ENCODE results near the gene C10orf88.

GRCh38 chr10:122986335-122986734 is 32.3 kb upstream of the C10orf88 start:
- TF ChIP-seq CTCF (IDR thresholded peaks at IDR 0.05) (no peak), POLR2A (IDR thresholded peaks at IDR 0.05) (no peak), EP300 (IDR thresholded peaks at IDR 0.05) (no peak)
